CD4-positive, alpha-beta T cell treated with Interleukin-15 for 1 hour (primary cell): ENCODE measurements around the gene GIPR.
"Not testable (repeated sequence)": the region's sequence is repeated elsewhere in the genome, so short reads cannot be mapped to it uniquely, and the experiment has no call there.

ENCODE experiments used
- DNase-seq: peaks from one replicate; pipeline ENCODE4 v3.0.0-alpha.2; 2020

Gene GIPR

DNA sequence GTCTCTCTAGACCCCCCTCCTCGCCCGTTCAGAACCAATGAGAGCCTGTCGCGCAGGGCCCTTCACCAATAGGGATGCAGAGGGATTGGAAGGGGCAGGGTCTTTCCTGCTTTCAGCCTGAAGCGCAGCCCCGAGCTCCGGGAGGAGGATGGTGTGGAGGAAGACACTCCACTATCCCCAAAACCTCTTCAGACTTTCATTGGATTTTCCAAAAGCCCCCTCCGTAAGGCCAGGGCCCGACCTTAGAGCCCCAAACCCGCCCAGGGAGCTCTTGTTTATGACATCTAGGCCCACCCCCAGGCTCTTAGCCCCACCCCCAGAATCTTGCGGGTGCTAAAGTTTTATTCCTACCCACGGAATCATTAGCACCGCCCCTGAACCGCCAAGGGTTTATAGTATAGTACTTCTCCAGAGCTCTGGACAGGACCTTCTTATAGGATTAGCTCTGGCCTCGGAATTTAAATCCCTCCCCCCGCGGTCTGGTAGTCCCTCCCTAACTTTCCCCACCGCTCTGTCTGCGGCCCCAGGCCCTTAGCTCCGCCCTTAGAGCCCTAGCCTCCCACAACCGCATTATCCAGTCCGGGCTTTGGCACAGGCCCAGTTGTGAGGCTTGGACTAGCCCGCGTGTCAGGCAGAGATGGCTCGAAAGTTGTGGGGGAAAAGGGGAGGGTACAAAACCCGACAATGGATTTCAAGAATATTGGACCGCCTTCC lies 22.2 kb upstream of the GIPR start:
- DNase-seq, result peak; percentile 83

DNA sequence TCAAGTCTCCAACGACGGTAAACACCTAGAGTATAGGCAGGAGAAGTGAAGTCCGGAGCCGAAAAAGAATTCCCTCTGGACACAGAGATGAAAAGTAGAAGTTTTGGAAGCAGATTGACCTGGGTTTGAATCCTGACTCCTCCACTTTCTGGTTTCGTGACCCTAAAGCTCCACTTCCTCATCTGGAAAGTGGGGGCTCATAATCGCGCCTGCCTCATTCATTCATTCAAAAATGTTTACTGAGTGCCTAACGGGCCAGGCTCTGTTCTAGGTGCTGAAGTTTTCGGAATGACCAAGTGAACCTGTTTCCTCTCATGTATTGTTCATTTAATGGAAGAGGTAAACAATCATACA lies 21.7 kb upstream of the GIPR start:
- DNase-seq, result no peak

DNA sequence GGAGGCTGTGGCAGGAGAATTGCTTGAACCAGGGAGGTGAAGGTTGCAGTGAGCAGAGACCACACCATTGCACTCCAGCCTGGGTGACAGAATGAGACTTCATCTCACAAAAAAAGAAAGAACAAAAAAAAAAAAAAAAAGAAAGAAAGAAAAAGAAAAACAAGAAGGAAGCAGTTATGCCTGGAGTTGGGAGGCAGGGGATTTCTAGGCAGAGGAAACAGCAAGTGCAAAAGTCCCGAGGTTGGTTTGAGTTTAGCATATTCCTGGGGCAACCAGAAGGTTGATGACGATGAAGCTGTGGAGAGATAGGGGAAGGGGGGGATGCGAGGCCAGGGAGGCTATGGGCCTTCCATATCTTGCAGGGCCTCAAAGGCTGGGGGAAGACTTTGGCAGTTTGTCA lies 17.3 kb upstream of the GIPR start:
- DNase-seq, result no peak

- DNase-seq, result no peak
Observed at GRCh38 chr19:45653634-45654033, 14.4 kb upstream of the GIPR start.

- no peak for DNase-seq
Observed at GRCh38 chr19:45655073-45655472, 12.9 kb upstream of the GIPR start.

DNA sequence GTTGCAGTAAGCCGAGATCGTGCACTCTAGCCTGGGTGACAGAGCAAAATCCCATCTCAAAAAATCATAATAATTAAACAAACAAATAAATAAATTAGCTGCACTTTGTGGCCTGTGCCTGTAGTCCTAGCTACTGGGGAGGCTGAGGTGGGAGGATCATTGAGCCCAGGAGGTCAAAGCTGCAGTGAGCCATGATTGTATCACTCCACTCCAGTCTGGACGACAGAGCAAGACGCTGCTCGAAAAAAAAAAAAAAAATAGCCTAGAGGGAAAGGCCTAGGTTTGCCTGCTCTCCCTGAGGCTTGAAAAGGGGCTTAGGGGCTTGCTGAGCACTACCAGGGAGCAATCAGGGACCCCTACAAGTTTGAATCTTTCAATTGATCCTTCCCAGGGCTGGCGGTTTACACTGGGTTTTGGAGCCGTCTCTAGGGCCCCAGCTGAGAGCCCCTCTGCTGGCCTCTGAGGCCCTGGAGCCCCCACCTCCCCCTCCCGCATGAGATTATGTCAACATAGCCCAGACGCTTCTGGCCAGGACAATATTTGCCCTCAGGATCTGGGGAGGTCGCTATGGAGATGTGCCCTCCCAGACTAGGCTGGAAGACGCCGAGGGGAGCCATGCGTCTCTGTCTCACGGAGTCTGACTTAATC lies 10.4 kb upstream of the GIPR start:
- DNase-seq, result no peak

GRCh38 chr19:45659096-45659729 lies 8.8 kb upstream of the GIPR start:
- no peak for DNase-seq

DNA sequence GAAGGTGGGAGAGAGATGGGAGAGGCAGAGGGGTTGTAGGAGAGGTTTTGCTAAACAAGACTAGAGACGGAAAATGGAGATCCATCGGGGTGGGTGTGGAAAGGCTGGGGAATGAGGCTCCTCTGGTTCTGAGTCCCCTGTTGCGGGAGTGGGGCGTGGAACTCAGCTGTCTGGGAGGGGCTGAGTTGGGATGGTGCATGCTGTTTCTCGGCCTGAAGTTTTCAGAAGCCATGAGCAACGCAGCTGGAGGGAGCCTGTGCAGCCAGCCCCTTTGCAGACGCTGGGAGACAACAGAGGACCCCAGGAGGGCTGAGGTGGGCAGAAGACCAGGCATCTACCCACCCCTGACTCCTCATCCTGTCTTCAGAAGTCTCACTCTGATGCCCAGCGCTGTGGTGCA lies 7.4 kb upstream of the GIPR start:
- DNase-seq, result no peak

GRCh38 chr19:45663800-45664199 lies 4.2 kb upstream of the GIPR start:
- no peak for DNase-seq

- DNase-seq, result no peak
Observed at GRCh38 chr19:45664575-45664974, 3.4 kb upstream of the GIPR start.

DNA sequence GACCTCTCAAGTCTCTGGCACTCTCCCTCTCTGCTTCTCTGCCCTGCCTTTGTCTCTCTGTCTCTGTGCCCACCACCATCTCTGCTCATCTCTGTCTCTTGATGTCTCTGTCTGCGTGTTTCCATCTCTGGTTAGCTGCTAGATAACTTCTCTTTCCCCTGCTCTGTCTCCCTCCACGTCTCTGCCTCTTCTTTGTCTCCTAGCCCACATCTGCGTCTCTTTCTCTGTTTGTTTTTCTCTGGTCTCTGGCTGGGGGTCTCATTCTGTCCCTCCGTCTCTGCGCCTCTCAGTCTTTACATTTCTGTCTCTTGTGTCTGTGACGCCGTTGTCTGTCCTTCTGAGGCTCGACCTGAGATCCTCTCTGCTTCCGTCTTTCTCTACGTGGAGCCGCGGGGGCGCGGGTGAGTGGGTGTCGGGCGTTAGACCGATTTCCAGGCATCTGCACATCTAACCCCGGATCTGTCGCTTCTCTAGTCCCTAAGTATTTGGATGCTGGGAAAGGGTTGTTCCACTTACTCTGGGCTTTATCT lies 386 bp downstream of the GIPR start:
- no peak for DNase-seq

DNA sequence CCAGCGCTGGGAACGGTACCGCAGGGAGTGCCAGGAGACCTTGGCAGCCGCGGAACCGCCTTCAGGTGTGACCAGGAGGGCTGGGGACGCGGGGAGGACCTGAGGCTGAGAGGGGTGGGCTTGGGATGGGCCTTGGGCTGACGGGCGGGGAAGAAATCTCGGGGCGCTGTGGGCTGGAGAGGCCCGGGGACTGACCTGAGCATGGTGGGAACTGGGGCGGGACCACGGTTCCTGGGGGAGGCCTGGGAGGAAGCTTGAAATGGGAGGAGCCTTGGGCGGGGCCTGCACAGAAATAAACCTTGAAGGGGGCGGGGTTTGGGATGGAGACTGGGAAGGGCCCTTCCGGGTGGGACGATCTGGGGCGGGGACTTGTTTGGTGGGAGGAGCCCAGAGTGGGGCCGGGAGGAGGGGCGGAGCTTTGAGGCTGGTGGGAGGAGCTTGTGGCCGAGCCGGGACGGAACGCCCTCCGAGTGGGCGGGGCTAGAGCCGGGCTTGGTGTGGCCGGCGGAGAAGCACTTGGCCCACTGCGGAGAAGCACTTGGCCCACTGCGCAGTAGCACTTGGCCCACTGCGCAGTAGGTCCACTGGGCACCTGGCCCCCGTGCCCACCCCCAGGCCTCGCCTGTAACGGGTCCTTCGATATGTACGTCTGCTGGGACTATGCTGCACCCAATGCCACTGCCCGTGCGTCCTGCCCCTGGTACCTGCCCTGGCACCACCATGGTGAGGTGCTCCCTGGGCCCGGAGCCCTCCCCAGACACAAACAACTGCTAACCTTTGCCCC lies 2.8 kb downstream of the GIPR start:
- DNase-seq, result peak; percentile 63

GRCh38 chr19:45674946-45675345 lies 6.9 kb downstream of the GIPR start:
- DNase-seq, result no peak

- DNase-seq, result peak; percentile 34
Observed at GRCh38 chr19:45676851-45677263, 8.8 kb downstream of the GIPR start.

GRCh38 chr19:45677351-45678230 lies 9.6 kb downstream of the GIPR start:
- DNase-seq, result peak; percentile 88

GRCh38 chr19:45681391-45682015 lies 13.5 kb downstream of the GIPR start:
- peak; percentile 88 for DNase-seq

- no peak for DNase-seq
Observed at GRCh38 chr19:45682117-45682516, 14.1 kb downstream of the GIPR start.

GRCh38 chr19:45682908-45683307 lies 14.9 kb downstream of the GIPR start:
- no peak for DNase-seq

DNA sequence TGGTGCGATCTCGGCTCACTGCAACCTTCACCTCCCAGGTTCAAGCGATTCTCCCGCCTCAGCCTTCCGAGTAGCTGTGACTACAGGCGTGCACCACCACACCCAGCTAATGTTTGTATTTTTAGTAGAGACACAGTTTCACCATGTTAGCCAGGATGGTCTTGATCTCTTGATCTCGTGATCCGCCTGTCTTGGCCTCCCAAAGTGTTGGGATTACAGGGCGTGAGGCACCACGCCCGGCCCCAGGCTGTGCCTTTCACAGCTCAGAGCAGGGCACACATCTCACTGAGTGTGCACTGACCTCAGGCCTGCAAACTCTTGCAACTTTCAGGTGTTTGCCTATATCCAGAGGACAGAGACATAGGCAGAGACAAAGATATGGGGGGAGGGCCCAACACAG lies 17.0 kb downstream of the GIPR start:
- not testable (repeated sequence) for DNase-seq

DNA sequence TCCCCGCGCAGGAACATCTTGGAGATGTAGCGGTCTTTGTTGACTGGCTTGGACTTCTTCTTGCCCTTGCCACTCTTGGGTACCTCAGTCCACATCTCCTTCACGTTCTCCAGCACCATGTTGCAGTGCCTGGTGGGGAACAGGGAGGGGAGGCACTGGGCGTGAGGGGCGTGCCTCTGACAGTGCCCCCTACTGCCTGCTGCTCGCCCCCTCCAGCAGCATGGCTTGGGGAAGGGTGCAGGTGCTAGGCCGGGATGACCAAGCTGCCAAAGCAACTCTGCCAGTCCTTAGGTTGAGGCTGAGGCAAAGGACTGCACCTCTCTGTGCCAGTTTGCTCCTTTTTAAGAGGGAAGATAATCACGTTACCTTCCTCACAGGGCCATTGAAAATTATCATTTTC lies 19.6 kb downstream of the GIPR start:
- no peak for DNase-seq

DNA sequence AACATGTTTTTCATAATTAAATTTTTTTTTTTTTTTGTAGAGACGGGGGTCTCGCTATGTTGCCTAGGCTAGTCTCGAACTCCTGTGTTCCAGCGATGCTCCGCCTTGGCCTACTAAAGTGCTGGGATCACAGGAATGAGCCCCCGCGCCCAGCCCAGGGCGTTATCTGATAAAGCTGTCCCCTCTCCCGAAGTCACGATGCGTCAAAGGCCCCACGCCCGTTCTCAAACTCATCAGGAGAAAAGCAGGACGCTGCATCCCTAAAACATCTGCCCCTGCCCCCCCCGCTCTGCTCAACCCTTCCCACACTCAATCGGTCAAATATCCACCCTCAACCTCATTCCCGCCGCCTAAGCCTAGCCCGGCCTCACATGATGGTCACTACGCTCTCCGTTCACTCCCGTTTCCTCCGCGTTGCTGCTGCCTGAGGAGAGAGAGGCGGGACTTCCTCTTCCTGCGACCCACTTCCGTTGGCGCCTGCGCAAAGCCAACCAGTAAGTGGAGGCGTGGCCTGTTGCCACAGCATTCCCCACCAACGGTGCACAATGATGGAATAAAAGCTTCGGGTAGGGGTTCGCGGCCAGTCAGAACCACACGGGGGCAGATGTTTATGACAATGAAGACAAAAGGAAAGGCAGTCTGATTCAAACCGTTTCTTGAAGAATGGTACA lies 23.6 kb downstream of the GIPR start, which contains the start of gene SNRPD2:
TSS of gene SNRPD2 (minus strand) at position 438 of the 671 bp plus-strand sequence. CDS start at position 373, 65 bp downstream.
- DNase-seq, result peak; percentile 91
